SU-DHL-6 (cell line): ENCODE results near the gene HNRNPM.

Experiments used
- CTCF ChIP-seq: fragments of 200-600 bp; sonication (generic); IDR thresholded peaks from one replicate; pipeline ENCODE4 v1.5.1; 2017; ENCODE audit warnings: antibody characterized with exemption, mild to moderate bottlenecking, low read length, moderate library complexity; ENCODE audit not compliant: insufficient read depth, poor library complexity, severe bottlenecking
- EZH2phosphoT487 ChIP-seq: fragments of 200-600 bp; sonication (generic), shearing (Covaris generic); conservative IDR thresholded peaks from 2 replicates; pipeline ENCODE4 v1.6.1; 2018; ENCODE audit warnings: mild to moderate bottlenecking, antibody characterized with exemption, low read length, moderate library complexity, mixed read lengths

- TF ChIP-seq CTCF (no peak), EZH2phosphoT487 (no peak)
These were observed 80.6 kb downstream of the HNRNPM start for GRCh38 chr19:8525401-8525684.
